Lower lobe of right lung (tissue), 2 donors: ENCODE measurements around the gene GATC. TPM values are rescaled to one million over a fixed set of nuclear protein-coding genes. Genes with fewer than 3 reads are reported as not detected.

Experiments used
- ATAC-seq, 2 donors: fragments of 200-7000 bp; cut with Tn5 transposase; one replicate each; pipeline ENCODE4 v1.9.1; 2020 to 2022; ENCODE audit warnings: mild to moderate bottlenecking in 2 of 2, moderate library complexity in 2 of 2
- DNase-seq: peaks from one replicate; pipeline ENCODE4 v3.0.0-alpha.2; 2020
- H3K27ac ChIP-seq: fragments of 200-600 bp; one replicate; pipeline ENCODE4 v1.8.0; 2022
- H3K27me3 ChIP-seq: fragments of 200-600 bp; one replicate; pipeline ENCODE4 v1.8.0; 2022; ENCODE audit warnings: low read depth
- H3K36me3 ChIP-seq: fragments of 200-600 bp; one replicate; pipeline ENCODE4 v1.8.0; 2022; ENCODE audit warnings: mild to moderate bottlenecking
- H3K4me1 ChIP-seq: fragments of 200-600 bp; one replicate; pipeline ENCODE4 v1.8.0; 2022
- H3K4me3 ChIP-seq: fragments of 200-600 bp; one replicate; pipeline ENCODE4 v1.8.0; 2022; ENCODE audit warnings: mild to moderate bottlenecking
- H3K9me3 ChIP-seq: fragments of 200-600 bp; one replicate; pipeline ENCODE4 v1.8.0; 2022
- CTCF ChIP-seq: fragments of 200-600 bp; IDR thresholded peaks from one replicate; pipeline ENCODE4 v1.8.0; 2022; ENCODE audit warnings: antibody characterized with exemption, mild to moderate bottlenecking
- intact Hi-C: fragments of 100-400 bp; cut with DNase I; formaldehyde crosslinking; loops from one replicate; pipeline ENCODE4 v1.11.0; 2022
- total RNA-seq: library from RNA; stranded (reverse); fragmentation: NEBNext Ultra II Directional; extraction: Animal tissue kit (Norgen Biotek cat#: 25700); gene quantifications from one replicate; pipeline ENCODE4 v1.2.1, GENCODE V29; 2021
- donor health status: DM: no; HTN: yes; CAD: no; lungs with severe emphysema.

Gene GATC
- total RNA-seq, 1 donor from 2014 or later = 31.7 TPM

- H3K4me1 ChIP-seq = peaks cover 9% of the 10 kb centered on the region
- no peak for ATAC-seq
- TF ChIP-seq CTCF = no peak
- intact Hi-C loops = no loop called here
- H3K36me3 ChIP-seq = no peaks in the 10 kb centered on the region
- H3K27ac ChIP-seq = no peak overlapping the region
- no peaks in the 10 kb centered on the region for H3K27me3 ChIP-seq
- DNase-seq = no peak
- no peaks in the 10 kb centered on the region for H3K9me3 ChIP-seq
- H3K4me3 ChIP-seq = no peak overlapping the region
Observed at GRCh38 chr12:120473807-120474615, 27.8 kb downstream of the GATC start.

- Histone ChIP-seq H3K4me3 (no peak overlapping the region), H3K9me3 (no peaks in the 10 kb centered on the region), H3K27ac (no peak overlapping the region), H3K4me1 (peaks cover 9% of the 10 kb centered on the region), H3K27me3 (no peaks in the 10 kb centered on the region), H3K36me3 (no peaks in the 10 kb centered on the region)
- intact Hi-C loops = no loop called here
- DNase-seq = no peak
- peak; percentile 19 to 40 for ATAC-seq
- no peak for TF ChIP-seq CTCF
Observed at GRCh38 chr12:120474616-120474960, 28.3 kb downstream of the GATC start.

- no peak overlapping the region for H3K4me3 ChIP-seq
- no peaks in the 10 kb centered on the region for H3K27me3 ChIP-seq
- no peak for TF ChIP-seq CTCF
- H3K36me3 ChIP-seq = no peaks in the 10 kb centered on the region
- ATAC-seq (no peak), DNase-seq (no peak)
- no peak overlapping the region for H3K27ac ChIP-seq
- H3K4me1 ChIP-seq = peaks cover under 1% of the 10 kb centered on the region
- intact Hi-C loops = no loop called here
- H3K9me3 ChIP-seq = no peaks in the 10 kb centered on the region
Observed at GRCh38 chr12:120475643-120476042, 29.4 kb downstream of the GATC start.

DNA sequence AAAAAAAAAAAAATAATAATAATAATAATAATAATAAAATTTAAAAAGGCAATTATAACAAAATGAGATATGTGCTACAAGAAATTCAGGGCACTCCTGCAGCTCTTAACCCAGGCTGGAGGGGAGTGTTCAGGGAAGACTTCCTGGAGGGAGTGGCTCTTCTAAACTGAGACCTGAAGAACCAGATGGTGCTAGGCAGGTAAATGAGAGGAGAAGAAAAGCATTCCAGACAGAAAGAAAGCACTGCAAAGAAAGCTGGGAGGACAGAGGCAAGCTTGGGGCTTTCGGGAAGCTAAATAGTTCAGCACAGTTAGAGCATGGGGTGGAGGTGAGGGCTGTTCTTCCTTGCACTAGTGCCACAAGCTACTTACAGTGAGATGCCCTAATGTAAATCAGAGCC lies 33.2 kb downstream of the GATC start:
- no peak for TF ChIP-seq CTCF
- Histone ChIP-seq H3K4me3 (no peak overlapping the region), H3K27ac (no peak overlapping the region), H3K9me3 (no peaks in the 10 kb centered on the region), H3K36me3 (no peaks in the 10 kb centered on the region), H3K4me1 (no peaks in the 10 kb centered on the region), H3K27me3 (no peaks in the 10 kb centered on the region)
- DNase-seq (no peak), ATAC-seq (no peak)
- intact Hi-C loops = no loop called here

DNA sequence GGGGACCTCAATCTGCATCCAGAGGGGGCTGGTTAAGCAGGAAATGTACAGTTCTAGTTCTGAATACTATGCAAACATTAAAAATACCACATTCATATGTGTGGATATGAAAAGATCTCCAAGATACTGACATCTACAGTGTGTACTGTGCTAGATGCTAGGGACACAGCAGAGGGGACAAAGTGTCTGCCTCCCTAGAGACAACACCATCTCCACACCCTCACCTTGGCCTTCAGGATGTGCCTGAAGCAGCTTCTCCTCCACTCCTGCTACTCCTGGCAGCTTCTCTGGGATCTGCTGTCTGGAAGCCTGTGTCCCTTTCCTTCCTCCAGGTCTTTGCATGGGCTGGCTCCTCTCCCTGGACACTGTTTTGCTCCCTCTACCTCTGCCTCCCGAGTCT lies 34.0 kb downstream of the GATC start:
- Histone ChIP-seq H3K4me1 (no peaks in the 10 kb centered on the region), H3K27me3 (no peaks in the 10 kb centered on the region), H3K36me3 (no peaks in the 10 kb centered on the region), H3K9me3 (no peaks in the 10 kb centered on the region), H3K4me3 (no peak overlapping the region), H3K27ac (peak overlapping the region; percentile 9)
- DNase-seq (no peak), ATAC-seq (peak in 1 of 2 donors; percentile 41)
- TF ChIP-seq CTCF = no peak
- intact Hi-C loops = no loop called here
